Fibroblast of skin of right biceps (primary cell): ENCODE measurements around the gene SYNE4.
"Not testable (repeated sequence)": the region's sequence is repeated elsewhere in the genome, so short reads cannot be mapped to it uniquely, and the experiment has no call there.

Source experiments
- DNase-seq: peaks from one replicate; pipeline ENCODE4 v3.0.0-alpha.2; 2013

Gene SYNE4, protein sequence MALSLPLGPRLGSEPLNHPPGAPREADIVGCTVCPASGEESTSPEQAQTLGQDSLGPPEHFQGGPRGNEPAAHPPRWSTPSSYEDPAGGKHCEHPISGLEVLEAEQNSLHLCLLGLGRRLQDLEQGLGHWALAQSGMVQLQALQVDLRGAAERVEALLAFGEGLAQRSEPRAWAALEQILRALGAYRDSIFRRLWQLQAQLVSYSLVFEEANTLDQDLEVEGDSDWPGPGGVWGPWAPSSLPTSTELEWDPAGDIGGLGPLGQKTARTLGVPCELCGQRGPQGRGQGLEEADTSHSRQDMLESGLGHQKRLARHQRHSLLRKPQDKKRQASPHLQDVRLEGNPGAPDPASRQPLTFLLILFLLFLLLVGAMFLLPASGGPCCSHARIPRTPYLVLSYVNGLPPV

DNA sequence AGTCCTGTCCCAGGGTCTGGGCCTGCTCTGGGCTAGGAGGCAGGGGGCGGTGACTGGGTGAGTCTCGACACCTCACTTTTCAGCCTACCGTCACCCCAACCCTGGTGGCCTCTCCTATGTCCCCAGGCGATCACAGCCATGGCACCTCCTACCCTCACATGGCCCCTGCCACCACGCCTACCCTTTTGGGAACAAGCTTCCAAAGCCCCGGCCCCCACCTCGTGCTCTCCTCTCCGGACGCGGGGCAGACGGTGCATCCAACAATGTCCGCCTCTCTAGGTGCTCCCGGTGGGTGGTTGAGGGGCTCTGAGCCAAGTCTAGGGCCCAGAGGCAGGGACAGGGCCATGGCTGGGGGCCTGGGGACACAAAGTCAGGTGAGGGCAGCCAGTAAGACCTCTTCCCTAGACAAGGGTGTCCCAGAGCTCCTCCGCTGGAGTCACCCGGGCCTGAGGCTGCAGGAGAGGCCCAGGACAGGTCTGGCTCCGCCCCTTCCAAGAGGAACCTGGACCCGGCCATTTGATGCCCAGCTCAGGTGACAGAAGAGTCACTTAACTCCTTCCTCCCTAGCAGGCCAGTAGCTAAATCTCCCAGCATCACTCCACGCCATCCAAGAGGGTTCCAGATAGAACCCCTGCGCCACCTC lies at the start of gene SYNE4:
TSS of gene SYNE4 (minus strand) at position 478 of the 643 bp plus-strand sequence. CDS start at position 346, 132 bp downstream.
- no peak for DNase-seq

DNA sequence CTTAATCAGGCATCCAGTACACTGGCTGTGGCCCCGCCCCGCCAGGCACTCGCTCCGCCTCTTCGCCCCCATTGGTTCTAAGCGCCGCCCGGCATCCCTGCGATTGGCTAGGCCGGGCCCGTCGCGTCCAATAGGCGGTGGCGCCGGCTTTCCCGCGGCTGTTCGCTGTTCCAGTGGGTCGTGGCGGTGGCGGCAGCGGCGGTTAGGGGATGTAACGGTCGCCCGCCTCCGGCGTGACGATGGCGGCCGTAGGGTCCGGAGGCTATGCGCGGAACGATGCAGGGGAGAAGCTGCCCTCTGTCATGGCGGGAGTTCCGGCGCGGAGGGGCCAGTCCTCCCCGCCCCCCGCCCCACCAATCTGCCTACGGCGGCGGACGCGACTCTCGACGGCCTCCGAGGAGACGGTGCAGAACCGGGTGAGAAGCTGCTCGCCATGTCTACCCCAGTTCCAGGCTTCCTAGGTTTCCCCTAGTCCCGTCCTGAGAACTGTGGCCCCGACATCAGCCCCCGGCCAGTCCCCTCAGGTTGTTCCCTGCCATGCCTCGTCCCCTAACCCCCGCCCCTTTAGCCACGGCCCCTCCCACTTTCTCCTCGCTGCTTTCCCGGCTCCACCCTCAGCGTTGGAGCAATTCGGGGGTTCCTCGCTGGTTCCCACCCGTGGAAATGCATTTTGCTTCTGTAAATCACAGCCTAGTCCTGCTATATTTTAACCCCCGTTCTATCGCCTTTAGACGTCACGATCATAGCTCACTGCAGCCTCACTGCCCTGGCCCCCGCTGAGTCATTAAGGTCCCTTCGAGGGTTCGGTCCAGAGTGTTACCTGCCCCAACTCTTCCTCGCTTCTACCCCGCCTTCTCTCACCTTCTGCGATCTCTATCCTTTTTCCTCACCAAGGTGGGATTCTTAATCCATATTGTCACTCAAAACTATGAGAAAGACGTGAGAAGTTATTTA lies 46.4 kb upstream of the SYNE4 start, which contains the start of gene WDR62:
TSS of gene WDR62 (plus strand) at position 165 of the 954 bp plus-strand sequence. CDS start at position 240, 75 bp downstream.
- DNase-seq, result peak; percentile 93

DNA sequence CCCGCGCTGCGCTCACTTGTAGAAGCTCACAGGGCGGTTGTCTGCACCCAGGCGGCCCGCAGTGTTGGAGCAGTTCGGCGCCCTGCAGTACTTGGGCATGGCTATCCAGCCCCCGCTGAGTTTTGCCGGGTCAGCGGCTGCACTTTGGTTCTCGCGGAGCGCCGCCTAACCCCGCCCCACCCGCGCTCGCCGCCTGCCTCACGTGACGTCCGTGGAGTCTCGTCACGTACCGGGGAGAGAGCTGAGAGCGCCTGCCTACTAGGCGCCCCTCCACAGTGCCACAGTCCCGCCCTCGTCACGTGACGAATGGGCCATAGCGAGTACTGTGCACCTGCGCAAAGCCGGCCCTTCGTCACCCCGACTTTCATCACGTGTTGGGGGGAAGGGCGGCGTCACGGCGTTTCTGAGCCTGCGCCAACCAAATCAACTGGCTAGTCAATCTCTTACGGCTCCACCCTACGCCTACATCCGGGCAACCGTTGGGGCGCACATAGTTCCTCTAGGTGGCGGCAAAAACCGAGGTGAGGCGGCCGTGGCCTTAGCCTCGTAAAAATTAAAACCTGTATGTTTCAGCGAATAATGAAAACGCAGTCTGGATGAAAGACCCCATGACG lies 45.6 kb upstream of the SYNE4 start, which contains the start of gene THAP8:
TSS of gene THAP8 (minus strand) at position 167 of the 614 bp plus-strand sequence. CDS start at position 99, 68 bp downstream.
- peak; percentile 99 for DNase-seq

DNA sequence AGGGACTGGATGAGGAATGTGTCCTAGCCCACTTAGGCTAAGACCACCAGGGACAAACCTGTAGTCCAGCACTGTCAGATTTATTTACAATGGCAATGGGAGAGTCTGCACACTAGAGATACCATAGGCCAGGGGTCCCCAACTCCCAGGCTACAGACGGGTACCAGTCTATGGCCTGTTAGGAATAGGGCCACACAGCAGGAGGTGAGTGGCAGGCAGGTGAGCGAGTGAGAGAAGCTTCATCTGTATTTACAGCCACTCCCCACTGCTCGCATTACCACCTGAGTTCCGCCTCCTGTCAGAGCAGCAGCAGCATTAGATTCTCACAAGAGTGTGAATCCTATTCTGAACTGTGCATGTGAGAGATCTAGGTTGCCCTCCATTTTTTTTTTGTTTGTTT lies 43.0 kb upstream of the SYNE4 start:
- no peak for DNase-seq

DNA sequence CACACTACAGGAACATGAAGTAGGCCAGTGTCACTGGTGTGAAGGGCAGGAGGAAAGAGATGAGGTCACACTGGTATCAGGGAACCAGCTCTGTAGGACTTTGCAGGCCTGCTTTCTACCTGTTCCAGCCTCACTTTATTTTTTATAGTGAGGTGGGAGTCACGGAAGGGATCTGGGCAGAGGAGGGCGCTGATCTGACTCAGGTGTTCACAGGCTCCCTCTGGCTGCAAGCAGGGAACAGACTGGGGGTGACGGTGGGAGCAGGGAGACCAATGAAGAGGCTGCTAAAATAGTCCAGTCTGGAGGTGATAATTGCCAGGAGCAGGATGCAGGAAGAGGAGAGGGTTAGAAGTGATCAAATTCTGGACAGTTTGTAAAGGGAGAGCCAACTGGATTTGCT lies 42.6 kb upstream of the SYNE4 start:
- no peak for DNase-seq

DNA sequence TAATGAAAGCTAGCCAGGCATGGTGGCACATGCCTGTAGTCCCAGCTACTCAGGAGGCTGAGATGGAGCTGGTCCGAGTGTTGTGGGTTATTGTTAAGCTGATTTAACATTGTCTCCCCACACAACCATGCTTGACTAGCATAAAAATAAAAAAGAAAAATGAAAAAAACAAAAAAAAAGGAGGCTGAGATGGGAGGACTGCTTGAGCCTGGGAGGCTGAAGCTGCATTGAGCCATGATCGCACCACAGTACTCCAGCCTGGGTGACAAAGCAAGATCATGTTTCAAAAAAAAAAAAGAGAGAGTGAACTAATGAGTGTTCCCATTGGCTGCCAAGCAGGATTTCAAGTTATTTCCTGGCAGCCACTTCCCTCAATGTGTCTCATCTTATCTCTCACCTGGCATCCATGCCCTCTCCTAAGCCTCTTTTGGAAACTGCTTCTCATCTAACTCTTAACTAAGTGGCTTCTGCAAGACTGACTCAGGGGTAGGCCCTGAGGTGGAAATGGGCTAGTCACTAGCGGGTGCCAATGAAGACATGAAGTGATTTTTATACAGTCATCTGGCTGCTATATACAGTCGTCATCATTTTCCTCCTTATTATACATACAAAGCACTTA lies 40.6 kb upstream of the SYNE4 start:
- DNase-seq, result peak; percentile 11

DNA sequence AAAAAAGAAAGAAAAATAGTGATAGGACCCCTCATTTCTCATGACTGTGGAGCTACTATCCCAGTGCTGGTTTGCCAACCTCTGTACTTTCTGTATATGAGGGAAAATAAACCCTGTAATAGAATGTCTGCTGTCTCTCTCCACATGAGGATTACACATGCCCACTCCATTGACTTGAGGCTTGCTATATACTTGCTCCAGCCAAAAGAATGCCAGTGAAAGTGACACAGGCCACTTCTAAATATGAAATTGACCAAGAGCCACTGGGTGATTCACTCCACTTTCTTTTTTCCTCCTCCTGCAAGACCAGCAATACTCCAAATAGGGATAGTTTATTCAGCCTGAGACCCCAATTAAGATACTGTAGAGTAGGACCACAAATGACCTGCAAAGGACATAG lies 39.2 kb upstream of the SYNE4 start:
- no peak for DNase-seq

DNA sequence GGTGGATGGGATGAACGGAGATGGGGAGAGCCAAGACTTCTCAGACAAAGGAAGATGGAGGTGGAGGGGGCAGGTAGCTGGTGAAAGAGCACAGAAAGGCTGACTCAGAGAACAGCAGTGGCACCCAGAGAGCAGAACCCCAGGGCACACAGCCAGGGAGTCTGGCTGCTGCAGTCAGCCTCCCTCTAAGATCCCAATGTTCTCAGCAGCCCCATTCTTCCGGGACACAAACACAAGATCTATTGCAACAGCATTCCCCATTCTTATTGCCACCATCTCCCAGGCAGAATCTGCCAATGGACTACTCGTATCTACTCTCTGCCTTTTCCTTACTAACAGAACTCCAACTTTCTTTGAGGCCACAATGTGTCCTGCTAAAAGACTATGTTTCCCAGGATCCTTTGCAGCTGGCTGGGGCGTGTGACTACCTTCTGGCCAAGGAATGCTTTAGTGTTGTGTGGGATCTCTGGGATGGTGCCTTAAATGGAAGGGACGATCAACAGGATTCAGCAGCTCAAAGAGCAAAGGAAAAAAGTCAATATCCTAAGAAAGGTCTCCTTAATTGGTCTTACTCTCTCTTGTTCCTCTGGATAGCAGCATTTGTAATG lies 37.9 kb upstream of the SYNE4 start:
- no peak for DNase-seq

DNA sequence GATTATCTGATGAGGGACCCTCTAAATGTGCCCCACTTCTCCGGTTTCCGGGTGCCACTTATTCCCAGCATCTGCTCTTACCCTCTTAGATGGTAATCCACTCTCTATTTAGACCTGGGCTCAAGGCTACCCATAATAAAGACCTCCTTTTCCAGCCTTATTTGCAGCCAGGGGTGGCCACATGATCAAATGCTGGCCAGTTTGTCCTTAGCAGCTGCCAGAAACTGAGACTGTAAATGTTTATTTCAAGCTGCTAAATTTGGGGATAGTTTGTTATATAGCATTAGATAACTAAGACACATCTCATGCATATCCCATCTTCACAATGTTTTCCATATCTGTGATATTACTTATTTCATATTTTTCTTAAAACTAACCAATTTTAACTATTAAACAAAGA lies 35.3 kb upstream of the SYNE4 start:
- DNase-seq, result no peak

DNA sequence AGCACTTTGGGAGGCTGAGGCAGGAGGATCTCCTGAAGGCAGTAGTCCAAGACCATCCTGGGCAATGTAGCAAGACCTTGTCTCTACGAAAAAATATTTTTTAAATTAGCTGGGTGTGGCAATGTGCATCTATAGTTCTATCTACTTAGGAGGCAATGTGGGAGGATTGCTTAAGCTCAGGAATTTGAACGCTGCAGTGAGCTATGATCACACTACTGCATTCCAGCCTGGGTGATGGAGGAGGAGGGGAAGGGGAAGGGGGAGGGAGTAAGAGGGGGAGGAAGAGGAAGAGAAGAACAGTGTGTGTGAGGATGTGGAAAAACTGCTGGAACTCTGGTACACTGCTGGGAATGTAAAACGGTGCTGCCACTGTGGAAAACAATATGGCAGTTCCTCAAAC lies 33.2 kb upstream of the SYNE4 start:
- DNase-seq, result peak; percentile 92

DNA sequence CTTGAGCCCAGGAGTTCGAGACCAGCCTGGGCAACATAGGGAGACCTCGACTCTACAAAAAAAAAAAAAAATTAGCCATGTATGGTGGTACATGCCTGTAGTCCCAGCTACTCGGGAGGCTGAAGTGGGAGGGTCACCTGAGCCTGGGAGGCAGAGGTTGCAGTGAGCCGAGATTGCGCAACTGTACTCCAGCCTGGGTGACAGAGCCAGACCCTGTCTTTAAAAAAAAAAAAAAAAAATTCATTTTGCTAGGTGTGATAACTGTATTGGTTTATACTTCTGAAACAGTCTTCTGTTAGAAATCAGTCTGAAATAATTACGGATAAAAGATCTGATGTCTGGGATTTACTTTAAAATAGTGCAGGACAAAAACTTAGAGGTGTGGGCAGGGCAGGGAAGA lies 32.5 kb upstream of the SYNE4 start:
- not testable (repeated sequence) for DNase-seq

DNA sequence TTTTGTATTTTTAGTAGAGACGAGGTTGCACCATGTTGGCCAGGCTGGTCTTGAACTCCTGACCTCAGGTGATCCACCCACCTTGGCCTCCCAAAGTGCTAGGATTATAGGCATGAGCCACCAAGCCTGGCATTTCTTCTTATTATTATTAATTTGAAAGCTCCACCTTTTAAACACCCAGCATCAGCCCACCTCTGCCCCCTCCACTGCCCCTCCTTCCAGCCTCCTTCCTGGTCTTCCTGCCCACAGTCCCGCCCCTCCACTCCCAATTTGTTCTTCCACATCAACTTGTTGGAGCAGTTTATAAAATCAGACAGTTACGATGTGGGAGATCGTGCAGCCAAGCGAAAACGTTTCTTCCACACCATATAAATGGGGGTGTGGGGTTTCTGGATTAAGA lies 31.9 kb upstream of the SYNE4 start:
- no peak for DNase-seq

DNA sequence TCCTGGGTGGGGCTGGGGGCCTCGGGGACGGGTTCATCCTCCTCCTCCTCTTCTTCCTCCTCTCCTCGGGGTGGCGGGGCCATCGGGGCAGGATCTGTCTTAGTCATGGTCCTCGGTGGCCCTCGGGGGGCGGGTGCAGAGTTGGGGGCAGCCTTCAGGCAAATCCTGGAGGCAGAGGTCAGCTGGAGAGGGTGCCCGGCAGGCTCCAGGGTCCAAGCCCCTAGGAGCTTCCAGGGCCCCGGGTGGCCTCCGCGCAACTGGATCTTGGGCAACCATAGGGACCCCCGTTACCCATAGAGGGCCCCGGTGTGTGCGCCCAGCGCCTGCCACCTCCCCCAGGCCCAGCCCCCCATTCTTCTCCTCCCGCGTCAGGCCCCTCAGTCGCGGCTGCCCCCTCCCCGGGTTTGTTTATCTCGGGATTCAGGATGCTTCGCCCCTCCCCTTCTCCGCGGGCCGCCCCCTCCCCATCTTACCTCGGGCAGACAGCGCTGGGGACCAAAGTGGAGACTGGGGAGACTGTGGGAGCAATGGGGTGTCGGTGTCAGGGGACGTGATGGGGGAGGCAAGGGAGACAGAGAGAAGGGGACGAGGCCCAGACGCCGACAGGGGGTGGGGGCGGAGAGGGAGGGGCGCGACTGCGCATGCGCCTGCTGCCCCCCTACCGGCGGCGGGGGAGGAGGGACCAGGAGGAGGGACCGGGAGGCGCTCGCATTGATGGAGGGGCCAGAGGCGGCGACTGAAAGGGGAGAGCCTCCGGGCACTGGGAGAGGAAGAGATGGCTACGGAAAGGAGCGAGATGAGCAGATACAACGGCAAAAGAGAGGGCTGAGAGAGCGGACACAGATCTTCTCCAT lies 23.9 kb upstream of the SYNE4 start, which contains the start of gene CLIP3:
TSS of gene CLIP3 (minus strand) at position 623 of the 854 bp plus-strand sequence. CDS start at position 107, 516 bp downstream.
- DNase-seq, result peak; percentile 79

DNA sequence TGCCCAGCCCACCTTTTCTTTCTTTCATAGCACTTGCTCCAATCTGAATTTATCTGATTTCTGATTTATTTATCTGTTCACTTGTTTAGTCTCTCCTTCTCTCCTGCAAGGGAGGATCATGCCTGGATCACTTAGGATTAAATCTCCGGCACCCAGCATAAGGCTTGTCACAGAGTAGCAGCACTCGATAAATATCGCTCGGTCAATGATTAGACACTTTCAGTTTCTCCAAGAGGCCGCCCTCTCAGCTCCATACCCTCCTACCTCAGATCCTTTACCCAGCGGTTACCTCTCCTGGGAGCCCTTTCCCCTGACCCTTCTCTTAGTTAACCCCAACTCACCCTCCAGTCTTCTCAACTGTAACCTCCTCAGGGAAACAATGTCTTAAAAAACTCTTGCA lies 22.7 kb upstream of the SYNE4 start:
- DNase-seq, result no peak

DNA sequence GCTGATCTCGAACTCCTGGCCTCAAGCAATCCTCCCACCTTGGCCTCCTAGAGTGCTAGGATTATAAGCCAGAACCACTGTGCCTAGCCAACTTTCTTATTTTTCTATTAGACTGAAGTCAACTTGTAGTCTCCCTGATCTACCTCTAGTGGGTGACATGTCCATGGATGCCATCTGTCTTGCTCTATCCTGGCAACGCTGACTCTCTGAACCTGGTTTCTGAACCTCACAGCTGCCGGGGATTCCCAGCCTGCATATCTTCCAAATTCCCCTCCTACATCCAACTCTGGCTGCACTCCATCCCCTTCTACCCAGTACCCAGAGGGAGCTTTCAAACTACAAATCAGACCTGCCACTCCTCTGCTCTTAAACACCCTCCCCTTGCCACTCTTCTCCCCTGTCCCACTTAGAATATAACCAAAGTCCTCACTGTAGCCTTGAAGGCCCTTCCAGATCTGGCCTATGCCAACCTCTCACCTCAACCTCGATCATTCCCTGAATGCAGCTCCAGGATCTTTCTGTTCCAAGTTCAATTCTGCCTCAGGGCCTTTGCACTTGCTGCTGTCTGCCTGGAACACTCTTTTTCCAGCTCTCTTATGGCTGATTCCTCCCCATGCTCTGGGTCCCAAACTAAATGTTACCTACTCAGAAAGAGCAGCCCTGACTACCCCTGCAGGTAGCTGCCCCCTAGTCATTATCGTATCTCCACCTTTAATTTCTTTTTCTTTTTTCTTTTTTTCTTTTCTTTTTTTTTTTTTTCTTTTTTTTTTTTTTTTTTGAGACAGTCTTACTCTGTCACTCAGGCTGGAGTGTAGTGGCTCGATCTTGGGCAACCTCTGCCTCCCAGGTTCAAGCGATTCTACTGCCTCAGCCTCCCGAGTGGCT lies 21.9 kb upstream of the SYNE4 start:
- DNase-seq, result peak; percentile 24

DNA sequence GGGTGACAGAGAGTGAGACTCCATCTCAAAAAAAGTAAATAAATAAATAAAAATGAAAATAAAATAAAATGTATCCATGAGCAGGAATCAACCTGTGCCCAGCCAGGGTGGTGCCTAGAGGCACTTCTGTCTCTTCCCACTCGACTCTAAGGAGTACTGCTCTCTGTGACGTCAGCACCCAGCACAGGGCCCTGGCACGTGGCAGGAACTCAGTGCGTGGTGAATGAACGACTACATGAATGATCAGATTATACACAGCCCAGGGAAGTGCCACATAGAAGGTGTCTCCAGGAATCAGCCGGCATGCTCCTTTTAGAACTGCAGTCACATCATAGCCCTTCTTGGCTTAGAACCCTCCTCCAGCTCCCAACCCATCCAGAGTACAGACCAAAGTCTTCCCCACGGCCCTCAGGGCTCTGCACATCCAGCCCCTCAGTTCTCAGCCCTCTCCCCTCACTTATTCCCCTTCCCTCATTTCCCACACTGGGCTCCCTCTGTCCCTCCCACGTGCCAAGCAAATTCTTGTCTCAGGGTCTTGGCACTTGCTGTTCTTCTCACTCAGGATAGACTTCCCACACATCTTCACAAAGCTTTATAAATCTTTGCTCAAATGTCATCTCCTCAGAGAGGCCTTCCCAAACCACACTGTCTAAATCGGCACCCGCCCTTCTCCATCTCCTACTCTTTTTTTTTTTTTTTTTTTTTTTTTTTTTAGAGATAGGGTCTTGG lies 19.9 kb upstream of the SYNE4 start:
- DNase-seq, result no peak

DNA sequence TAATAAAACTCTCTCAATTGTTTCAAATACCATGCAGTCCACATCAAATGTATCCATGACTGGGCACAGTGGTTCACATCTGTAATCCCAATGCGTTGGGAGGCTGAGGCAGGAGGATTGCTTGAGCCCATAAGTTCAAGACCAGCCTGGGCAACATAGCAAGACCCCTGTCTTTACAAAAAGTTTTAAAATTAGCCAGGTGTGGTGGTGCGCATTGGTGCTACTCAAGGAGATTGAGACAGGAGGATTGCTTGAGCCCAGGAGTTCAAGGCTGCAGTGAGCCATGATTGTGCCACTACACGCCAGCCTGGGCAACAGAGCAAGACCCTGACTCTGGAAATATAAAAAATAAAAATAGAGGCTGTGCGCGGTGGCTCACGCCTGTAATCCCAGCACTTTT lies 19.1 kb upstream of the SYNE4 start:
- DNase-seq, result no peak

DNA sequence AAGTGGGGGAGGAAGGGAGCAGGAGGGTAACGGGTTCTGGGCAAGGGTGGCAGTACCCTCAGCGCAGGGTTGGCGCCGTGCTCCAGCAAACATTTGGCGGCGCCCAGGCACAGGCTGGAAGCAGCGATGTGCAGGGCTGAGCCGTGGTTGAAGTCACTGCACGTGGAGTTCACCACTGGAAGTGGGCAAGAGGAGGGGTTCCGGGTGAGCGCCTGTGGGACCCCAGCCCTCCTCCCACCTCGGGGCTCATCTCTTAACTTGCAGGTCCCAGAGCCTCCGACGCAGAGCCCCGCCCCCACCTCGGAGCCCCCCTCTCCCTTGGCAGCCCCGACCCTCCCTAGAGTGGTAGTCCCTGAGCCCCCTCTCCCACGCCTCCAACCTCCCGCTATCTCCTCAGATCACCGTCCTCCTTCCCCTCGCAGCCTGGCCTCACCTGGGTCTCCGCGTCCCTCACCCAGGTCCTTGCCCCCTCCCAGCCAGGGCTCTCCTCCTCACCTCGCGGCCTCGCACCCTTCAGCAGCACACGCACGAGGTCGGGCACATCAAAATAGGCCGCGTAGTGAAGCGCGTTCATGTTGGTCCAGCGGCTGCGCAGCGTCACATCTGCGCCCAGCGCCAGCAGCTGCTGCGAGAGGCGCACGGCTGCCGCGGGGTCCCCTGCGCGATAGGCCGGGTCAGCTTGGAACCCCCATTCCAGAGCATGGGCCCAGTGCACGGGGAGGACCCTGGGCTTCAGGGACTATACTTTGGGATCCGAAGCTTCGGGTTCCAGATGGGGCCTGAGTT lies 17.7 kb upstream of the SYNE4 start:
- DNase-seq, result no peak
